HepG2 (cell line): ENCODE results near the gene CA11. TPM values are rescaled to one million over a fixed set of nuclear protein-coding genes. Genes with fewer than 3 reads are reported as not detected.

Experiments
- ARNTL ChIP-seq: sonication (generic); formaldehyde crosslinking; IDR thresholded peaks from 2 replicates; pipeline ENCODE4 v1.4.0; 2020; ENCODE audit warnings: mild to moderate bottlenecking, missing genetic modification reagents
- ATF4 ChIP-seq, 2 experiments: fragments of 450-650 bp in 1 of 2; sonication (generic) in 1 of 2; formaldehyde crosslinking; IDR thresholded peaks; 2 replicates each; pipeline versions ENCODE4 v1.5.0 to v1.8.0; 2020 to 2022; ENCODE audit warnings: mild to moderate bottlenecking in 1 of 2, missing genetic modification reagents in 1 of 2
- E2F1 ChIP-seq: sonication (generic); formaldehyde crosslinking; IDR thresholded peaks from 2 replicates; pipeline ENCODE4 v1.5.0; 2020; ENCODE audit warnings: missing genetic modification reagents
- FOSL1 ChIP-seq: sonication (generic); formaldehyde crosslinking; IDR thresholded peaks from 2 replicates; pipeline ENCODE4 v1.9.0; 2021; ENCODE audit warnings: missing genetic modification reagents, borderline replicate concordance
- IRF1 ChIP-seq: sonication (generic); formaldehyde crosslinking; IDR thresholded peaks from 2 replicates; pipeline ENCODE4 v1.4.0; 2020; ENCODE audit warnings: low read depth, mild to moderate bottlenecking, missing genetic modification reagents
- ISX ChIP-seq: sonication (generic); formaldehyde crosslinking; conservative IDR thresholded peaks from 2 replicates; pipeline ENCODE4 v1.5.0; 2020; ENCODE audit warnings: missing genetic modification reagents
- KLF6 ChIP-seq: IDR thresholded peaks from 2 replicates; pipeline ENCODE4 v1.8.0; 2016; ENCODE audit warnings: missing biosample characterization, missing genetic modification reagents
- MIER3 ChIP-seq: IDR thresholded peaks from 2 replicates; pipeline ENCODE4 v1.6.1; 2016; ENCODE audit warnings: missing compliant biosample characterization, borderline replicate concordance
- MXD1 ChIP-seq: sonication (generic); formaldehyde crosslinking; IDR thresholded peaks from 2 replicates; pipeline ENCODE4 v1.4.0; 2020; ENCODE audit warnings: mild to moderate bottlenecking, missing genetic modification reagents
- NBN ChIP-seq: fragments of 450-650 bp; conservative IDR thresholded peaks from 2 replicates; pipeline ENCODE4 v1.6.1; 2017
- NFATC3 ChIP-seq: sonication (generic); formaldehyde crosslinking; IDR thresholded peaks from 2 replicates; pipeline ENCODE4 v1.5.1; 2020; ENCODE audit warnings: mild to moderate bottlenecking, missing genetic modification reagents
- PAWR ChIP-seq: sonication (generic); formaldehyde crosslinking; IDR thresholded peaks from 2 replicates; pipeline ENCODE4 v1.4.0; 2020; ENCODE audit warnings: missing genetic modification reagents, mild to moderate bottlenecking, borderline replicate concordance
- TFDP1 ChIP-seq: IDR thresholded peaks from 2 replicates; pipeline ENCODE4 v1.6.1; 2016; ENCODE audit warnings: missing compliant biosample characterization, missing genetic modification reagents, borderline replicate concordance
- ZBTB44 ChIP-seq: sonication (generic); formaldehyde crosslinking; IDR thresholded peaks from 2 replicates; pipeline ENCODE4 v1.4.0; 2020; ENCODE audit warnings: missing genetic modification reagents
- ZNF234 ChIP-seq: sonication (generic); formaldehyde crosslinking; conservative IDR thresholded peaks from 2 replicates; pipeline ENCODE4 v1.5.1; 2020; ENCODE audit warnings: mild to moderate bottlenecking, missing genetic modification reagents
- ZNF280B ChIP-seq: sonication (generic); formaldehyde crosslinking; IDR thresholded peaks from 2 replicates; pipeline ENCODE4 v1.5.0; 2020; ENCODE audit warnings: missing genetic modification reagents, mild to moderate bottlenecking, borderline replicate concordance
- ZNF30 ChIP-seq: sonication (generic); formaldehyde crosslinking; IDR thresholded peaks from 2 replicates; pipeline ENCODE4 v1.5.0; 2020; ENCODE audit warnings: mild to moderate bottlenecking, missing genetic modification reagents
- ZNF451 ChIP-seq: sonication (generic); formaldehyde crosslinking; IDR thresholded peaks from 2 replicates; pipeline ENCODE4 v1.5.0; 2020; ENCODE audit warnings: mild to moderate bottlenecking, missing genetic modification reagents
- ZNF781 ChIP-seq: sonication (generic); formaldehyde crosslinking; IDR thresholded peaks from 2 replicates; pipeline ENCODE4 v1.5.1; 2020; ENCODE audit warnings: borderline replicate concordance, mild to moderate bottlenecking, missing genetic modification reagents; ENCODE audit errors: not compliant biosample characterization
- polyA plus RNA-seq, 8 experiments: library from polyadenylated mRNA; depleted of rRNA in 3 of 8; stranded (reverse) in 7 of 8; unstranded in 1 of 8; fragments of >200 nt; fragmentation: Illumina TruSeq in 4 of 8; extraction: Trizol in 4 of 8; gene quantifications; 2 replicates each; pipeline versions ENCODE4 v1.2.1 to v1.2.3, GENCODE V29; 2011 to 2016; ENCODE audit warnings: low read depth in 4 of 8, missing spikeins in 1 of 8, mixed read lengths in 1 of 8; ENCODE audit not compliant: insufficient read depth in 1 of 8
- total RNA-seq, 5 experiments: library from RNA; depleted of rRNA; stranded (reverse); fragments of >200 nt; fragmentation: Illumina TruSeq; extraction: Trizol; gene quantifications; 2 replicates each; pipeline ENCODE4 v1.2.3, GENCODE V29; 2016; ENCODE audit warnings: low read depth in 1 of 5

The CA11 gene
- total and polyA plus RNA-seq, 2 of the 13 experiments (the other 11 are each of a cell fraction or from before 2014, with no cell fraction given), result 0.41 to 0.58 TPM

GRCh38 chr19:48637449-48637947 lies 8.5 kb downstream of the CA11 start (continued):
- TF ChIP-seq NFATC3 (CRISPR knock-in tag) (no peak; the same call in 1 of the 2 replicates), E2F1 (CRISPR knock-in tag) (no peak; the same call in 1 of the 2 replicates), ZNF280B (CRISPR knock-in tag) (peak; percentile 61; the same call in 1 of the 2 replicates), MIER3 (no peak), KLF6 (CRISPR knock-in tag) (0 out of 2 replicates have a peak, but pooled peaks have one; percentile 31), MXD1 (CRISPR knock-in tag) (peak; percentile 75; the same call in 1 of the 2 replicates), ARNTL (CRISPR knock-in tag) (peak; percentile 100), PAWR (CRISPR knock-in tag) (0 out of 2 replicates have a peak, but pooled peaks have one; percentile 28), TFDP1 (CRISPR knock-in tag) (peak; percentile 94), ZBTB44 (CRISPR knock-in tag) (no peak), IRF1 (CRISPR knock-in tag) (peak; percentile 91), ZNF30 (no peak), NBN (no peak), ISX (no peak), ZNF451 (no peak; the same call in 1 of the 2 replicates), ATF4 (CRISPR knock-in tag; IDR thresholded peaks at IDR 0.05) (peak in 1 of 2 experiments; percentile 64; a peak in 1 of 4 replicates), FOSL1 (CRISPR knock-in tag) (no peak), ZNF234 (no peak; the same call in 1 of the 2 replicates), ZNF781 (CRISPR knock-in tag) (peak; percentile 22)
